ES-I3 (cell line): ENCODE results near the gene EMILIN3.

Experiments
- H3K36me3 ChIP-seq: 2 replicates; pipeline ENCODE4 v1.6.1; 2013; ENCODE audit warnings: mild to moderate bottlenecking, low read length, control low read depth, moderate library complexity; ENCODE audit not compliant: insufficient read depth
- H3K4me1 ChIP-seq: 2 replicates; pipeline ENCODE4 v1.6.1; 2013; ENCODE audit warnings: mild to moderate bottlenecking, control low read depth, low read length; ENCODE audit not compliant: insufficient read depth
- H3K9ac ChIP-seq: 2 replicates; pipeline ENCODE4 v1.6.1; 2013; ENCODE audit warnings: low read depth, mild to moderate bottlenecking, low read length, moderate library complexity
- H3K9me3 ChIP-seq: 2 replicates; pipeline ENCODE4 v1.6.1; 2013; ENCODE audit warnings: mild to moderate bottlenecking, low read length, moderate library complexity; ENCODE audit not compliant: control insufficient read depth, insufficient read depth

Gene EMILIN3

DNA sequence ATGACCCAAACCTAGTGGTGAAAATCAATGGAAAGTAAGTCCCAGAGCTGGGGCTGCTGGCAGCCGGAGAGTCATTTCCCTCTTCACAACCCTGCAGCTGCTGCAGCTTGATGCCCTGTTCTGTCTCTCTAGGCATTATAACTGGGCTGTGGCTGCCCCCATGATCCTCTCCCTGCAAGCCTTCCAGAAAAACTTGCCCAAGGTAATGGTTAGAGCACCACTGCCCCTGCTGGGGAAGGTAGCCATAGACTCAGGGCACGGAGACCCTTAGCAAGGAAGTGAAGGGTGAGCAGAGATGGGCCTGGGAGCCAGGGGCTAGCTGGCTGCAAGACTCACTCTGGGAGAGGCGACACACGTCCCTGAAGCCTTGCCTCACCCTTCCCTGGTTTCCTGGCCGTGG is 14.0 kb downstream of the EMILIN3 start:
- H3K36me3 ChIP-seq = no peaks in the 10 kb centered on the region
- no peaks in the 10 kb centered on the region for H3K4me1 ChIP-seq
- H3K9me3 ChIP-seq = no peaks in the 10 kb centered on the region
- no peak overlapping the region for H3K9ac ChIP-seq

DNA sequence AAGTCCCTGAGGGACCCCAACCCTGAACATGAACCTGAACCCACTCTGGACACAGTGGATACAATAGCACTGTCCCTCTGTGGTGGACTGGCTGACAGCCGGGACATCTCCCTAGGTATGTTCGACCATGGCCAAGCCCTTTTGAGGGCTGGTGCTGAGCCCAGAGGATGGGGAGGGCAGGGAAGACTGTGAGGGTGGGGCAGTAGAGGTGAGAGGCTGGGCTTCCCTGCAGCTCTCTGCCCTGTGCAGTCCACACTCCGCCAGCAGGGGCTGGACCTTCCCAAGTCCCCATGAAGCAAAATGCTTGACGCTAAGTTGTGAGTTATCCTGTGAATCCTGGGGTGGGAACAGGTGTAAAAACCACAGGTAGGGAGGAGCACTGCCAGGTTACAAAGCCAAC is 14.5 kb downstream of the EMILIN3 start:
- 0 out of 2 replicates have a peak, but pooled peaks cover 3% of the 10 kb centered on the region for H3K4me1 ChIP-seq
- H3K9ac ChIP-seq = no peak overlapping the region
- H3K36me3 ChIP-seq = no peaks in the 10 kb centered on the region
- no peaks in the 10 kb centered on the region for H3K9me3 ChIP-seq

DNA sequence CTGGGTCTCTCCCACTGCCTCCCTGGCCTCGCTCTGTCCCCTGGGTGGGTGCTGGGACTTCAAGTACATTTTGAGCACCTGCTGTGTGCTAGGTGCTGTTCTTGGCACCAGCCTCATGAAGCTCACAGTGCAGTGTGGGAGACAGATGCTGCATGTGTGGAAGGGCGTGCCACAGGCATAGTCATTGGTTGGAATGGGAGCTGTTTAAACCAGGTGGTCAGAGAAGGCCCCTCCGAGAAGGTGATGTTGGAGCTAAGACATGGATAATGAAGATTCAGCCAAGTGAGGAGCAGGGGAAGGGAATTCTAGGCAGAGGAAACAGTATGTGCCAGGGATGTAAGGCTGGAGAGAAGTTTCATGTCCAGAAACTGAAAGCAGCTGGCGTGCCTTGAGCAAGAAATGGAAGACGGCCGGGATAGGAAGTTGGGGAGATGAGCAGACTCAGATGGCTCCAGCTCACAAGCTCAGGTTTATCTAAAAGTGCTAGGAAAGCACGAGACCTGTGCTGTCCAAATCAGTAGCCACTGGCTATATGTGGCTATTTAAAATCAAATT is 16.1 kb downstream of the EMILIN3 start:
- Histone ChIP-seq H3K9ac (no peak overlapping the region), H3K36me3 (no peaks in the 10 kb centered on the region), H3K9me3 (no peaks in the 10 kb centered on the region), H3K4me1 (0 out of 2 replicates have a peak, but pooled peaks cover 3% of the 10 kb centered on the region)

DNA sequence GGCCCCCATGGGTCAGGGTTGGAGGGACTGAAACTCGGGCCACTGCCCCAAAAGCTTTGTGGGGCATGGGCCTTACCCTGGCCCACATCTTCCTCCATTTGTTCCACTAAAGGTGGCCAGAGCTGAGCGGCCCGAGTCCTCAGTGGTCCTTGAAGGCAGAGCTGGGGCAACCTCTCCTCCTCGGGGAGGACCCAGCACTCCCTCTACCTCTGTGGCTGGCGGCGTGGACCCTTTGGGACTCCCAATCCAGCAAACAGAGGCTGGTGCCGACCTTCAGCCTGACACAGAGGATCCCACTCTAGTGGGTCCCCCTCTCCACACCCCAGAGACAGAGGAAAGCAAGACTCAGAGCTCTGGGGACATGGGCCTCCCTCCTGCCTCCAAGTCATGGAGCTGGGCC is 16.7 kb downstream of the EMILIN3 start:
- no peaks in the 10 kb centered on the region for H3K36me3 ChIP-seq

DNA sequence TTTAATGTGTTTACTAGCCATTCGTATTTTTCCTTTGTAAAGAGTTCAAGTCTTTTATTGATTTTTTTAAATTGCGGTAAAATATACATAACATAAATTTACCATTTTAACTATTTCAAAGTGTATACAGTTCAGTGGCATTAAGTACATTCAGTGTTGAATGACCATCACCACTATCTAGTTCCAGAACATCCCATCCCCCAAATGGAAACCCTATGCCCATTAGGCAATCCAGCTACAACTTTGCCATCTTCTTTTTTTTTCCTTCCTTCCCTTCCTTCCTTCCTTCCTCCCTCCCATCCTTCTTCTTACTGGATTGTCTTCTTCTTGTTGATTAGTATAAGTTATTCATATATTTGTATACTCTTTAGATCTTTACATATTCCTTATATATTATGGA is 17.4 kb downstream of the EMILIN3 start:
- Histone ChIP-seq H3K9ac (no peak overlapping the region), H3K4me1 (0 out of 2 replicates have a peak, but pooled peaks cover 3% of the 10 kb centered on the region), H3K36me3 (no peaks in the 10 kb centered on the region), H3K9me3 (no peaks in the 10 kb centered on the region)

More for the DNA sequence above, 16.7 kb downstream of the EMILIN3 start:
- H3K9me3 ChIP-seq = no peaks in the 10 kb centered on the region
- H3K9ac ChIP-seq = no peak overlapping the region
- 0 out of 2 replicates have a peak, but pooled peaks cover 3% of the 10 kb centered on the region for H3K4me1 ChIP-seq

DNA sequence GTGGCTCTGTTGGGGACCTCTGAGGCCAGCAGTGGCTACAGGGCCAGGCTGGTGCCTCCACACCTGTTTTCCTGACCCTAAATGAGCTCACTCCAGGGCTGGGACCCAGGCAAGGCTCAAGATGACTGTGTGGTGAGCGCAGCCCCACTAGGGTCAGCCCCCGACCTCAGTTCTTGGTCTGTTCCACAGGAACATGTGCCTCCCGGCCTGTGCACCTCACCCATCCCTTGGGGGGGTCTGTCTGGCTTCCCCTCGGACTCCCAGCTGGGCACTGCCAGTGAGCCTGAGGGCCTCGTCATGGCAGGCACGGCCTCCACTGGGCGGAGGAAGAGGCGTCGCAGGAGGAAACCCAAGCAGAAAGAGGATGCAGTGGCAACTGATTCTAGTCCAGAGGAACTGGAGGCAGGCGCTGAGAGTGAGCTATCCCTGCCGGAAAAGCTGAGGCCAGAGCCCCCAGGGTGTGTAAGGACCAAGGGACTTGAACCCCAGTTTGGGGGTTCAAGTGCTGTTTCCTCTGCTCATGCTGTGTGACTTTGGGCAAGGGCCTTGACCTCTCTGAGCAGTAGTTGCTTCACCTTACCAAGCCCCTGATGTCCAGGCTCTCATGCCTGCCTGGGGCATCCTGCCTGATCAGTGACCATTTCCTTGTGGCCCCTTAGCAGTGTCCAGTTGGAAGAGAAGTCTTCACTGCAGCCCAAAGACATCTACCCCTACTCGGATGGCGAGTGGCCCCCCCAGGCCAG is 18.0 kb downstream of the EMILIN3 start:
- Histone ChIP-seq H3K9me3 (no peaks in the 10 kb centered on the region), H3K4me1 (0 out of 2 replicates have a peak, but pooled peaks cover 3% of the 10 kb centered on the region), H3K9ac (no peak overlapping the region), H3K36me3 (no peaks in the 10 kb centered on the region)

DNA sequence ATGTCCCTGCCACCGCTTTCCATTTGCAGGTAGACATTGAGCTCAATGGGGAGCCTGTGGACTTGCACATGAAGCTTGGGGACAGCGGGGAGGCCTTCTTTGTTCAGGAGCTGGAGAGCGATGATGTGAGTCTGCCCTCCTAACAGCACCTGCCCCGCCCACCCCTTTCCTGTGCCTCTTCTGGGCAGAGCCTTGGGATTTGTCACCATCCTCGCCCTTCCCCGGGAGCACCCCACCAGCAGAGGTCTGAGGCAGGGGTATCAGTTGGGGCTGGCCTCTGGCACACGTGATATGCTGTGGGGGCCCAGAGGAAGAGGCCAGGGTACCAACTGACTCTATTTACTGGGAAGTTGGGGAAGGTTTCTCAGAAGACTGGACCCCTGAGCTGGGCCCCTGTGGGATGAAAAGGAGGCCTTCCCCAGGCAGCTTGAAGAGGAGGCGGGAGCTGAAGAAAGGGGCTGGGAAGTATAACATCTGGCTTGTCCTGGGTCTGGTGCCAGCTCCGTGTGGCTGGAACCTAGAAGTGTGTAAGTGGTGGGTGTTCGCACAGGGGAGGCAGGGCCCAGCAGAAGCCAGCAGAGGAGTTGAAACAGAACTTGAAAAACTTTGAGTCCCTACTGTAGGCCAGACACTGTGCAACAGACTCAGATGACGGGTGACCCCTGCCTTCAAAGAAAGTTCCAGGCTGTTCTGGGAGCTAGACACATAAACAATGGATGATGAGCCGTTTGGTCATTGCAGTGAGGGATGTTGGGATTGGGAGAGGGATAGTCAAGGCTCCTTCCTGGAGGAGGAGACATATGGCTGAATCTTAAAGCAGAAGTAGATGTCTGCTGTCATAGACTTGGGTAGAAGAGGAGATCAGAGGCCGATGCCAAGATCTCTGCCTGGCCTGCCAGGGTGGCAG is 18.8 kb downstream of the EMILIN3 start:
- H3K9me3 ChIP-seq = no peaks in the 10 kb centered on the region
- H3K36me3 ChIP-seq = no peaks in the 10 kb centered on the region
- H3K4me1 ChIP-seq = 0 out of 2 replicates have a peak, but pooled peaks cover 3% of the 10 kb centered on the region
- no peak overlapping the region for H3K9ac ChIP-seq

DNA sequence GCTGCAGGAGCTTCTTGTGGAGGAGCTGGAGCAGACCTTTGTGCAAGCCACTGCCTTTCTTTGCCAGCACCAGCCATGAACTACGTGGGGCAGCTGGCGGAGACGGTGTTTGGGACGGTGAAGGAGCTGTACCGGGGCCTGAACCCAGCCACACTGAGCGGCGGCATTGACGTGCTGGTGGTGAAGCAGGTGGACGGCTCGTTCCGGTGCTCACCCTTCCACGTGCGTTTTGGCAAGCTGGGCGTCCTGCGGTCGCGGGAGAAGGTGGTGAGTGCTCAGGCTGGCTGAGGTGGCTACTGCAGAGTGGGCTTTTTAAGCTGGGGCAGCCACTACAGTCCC is 20.9 kb downstream of the EMILIN3 start:
- H3K9me3 ChIP-seq = no peaks in the 10 kb centered on the region
- peaks cover 3% of the 10 kb centered on the region; the same call in 1 of the 2 replicates for H3K4me1 ChIP-seq
- no peaks in the 10 kb centered on the region for H3K36me3 ChIP-seq
- no peak overlapping the region for H3K9ac ChIP-seq

DNA sequence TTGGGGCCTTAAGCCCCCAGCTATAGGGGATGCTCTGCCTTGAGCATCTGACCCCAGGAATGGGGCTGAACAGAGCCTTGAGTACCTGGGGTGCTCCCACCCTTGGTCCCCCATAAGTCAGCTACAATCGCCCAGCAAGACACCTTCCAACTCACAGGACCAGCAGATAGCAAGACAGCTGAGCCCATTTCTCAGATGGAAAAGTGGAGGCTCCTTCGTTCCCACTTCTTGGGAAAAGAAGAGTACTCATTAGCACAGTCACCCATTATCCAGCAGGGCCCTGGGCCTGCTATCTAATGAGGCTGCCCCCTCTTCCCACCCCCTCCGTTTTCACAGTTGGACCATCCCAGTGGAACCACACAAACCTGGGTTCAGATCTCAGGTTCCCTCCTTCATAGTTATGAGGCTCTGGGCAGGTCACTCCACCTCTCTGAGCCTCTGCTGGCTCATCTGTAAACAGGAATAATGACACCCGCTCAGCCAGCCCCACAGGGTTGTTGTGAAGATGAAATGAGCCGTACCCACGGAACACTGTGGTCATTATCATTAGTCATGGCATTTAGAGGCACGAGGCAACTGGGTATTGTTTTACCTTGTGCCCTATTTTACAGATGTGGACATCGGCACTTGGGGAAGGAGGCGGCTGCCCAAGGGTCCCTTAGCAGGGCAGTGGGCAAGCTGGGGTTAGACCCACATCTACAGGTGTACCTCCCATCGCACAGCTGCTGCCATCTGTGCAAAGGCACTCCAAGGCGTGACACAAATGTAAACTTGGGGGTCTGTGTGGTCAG is 21.5 kb downstream of the EMILIN3 start:
- Histone ChIP-seq H3K9ac (no peak overlapping the region), H3K4me1 (peaks cover 3% of the 10 kb centered on the region; the same call in 1 of the 2 replicates), H3K9me3 (no peaks in the 10 kb centered on the region), H3K36me3 (no peaks in the 10 kb centered on the region)

DNA sequence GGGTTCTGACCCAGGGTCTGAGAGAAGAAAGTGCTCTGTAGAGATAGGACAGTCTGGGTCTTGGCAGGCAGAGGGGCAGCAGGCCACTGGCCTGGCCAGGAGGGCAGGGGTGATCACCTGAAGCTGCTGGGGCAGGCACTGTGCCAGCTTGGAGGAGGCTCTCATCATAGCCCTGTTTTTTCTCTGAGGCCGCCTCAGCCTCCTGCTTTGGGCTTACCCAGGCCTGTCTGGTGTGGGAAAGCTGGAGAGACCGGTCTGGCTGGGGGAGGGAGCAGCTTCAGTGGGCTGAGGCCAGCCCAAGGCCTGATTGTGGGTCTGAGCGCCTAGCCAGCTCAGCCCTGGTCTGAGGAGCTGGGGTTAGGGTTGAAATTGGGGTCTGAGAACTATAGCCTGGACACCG is 22.1 kb downstream of the EMILIN3 start:
- Histone ChIP-seq H3K4me1 (peaks cover 6% of the 10 kb centered on the region; the same call in 1 of the 2 replicates), H3K36me3 (no peaks in the 10 kb centered on the region), H3K9ac (no peak overlapping the region), H3K9me3 (no peaks in the 10 kb centered on the region)

DNA sequence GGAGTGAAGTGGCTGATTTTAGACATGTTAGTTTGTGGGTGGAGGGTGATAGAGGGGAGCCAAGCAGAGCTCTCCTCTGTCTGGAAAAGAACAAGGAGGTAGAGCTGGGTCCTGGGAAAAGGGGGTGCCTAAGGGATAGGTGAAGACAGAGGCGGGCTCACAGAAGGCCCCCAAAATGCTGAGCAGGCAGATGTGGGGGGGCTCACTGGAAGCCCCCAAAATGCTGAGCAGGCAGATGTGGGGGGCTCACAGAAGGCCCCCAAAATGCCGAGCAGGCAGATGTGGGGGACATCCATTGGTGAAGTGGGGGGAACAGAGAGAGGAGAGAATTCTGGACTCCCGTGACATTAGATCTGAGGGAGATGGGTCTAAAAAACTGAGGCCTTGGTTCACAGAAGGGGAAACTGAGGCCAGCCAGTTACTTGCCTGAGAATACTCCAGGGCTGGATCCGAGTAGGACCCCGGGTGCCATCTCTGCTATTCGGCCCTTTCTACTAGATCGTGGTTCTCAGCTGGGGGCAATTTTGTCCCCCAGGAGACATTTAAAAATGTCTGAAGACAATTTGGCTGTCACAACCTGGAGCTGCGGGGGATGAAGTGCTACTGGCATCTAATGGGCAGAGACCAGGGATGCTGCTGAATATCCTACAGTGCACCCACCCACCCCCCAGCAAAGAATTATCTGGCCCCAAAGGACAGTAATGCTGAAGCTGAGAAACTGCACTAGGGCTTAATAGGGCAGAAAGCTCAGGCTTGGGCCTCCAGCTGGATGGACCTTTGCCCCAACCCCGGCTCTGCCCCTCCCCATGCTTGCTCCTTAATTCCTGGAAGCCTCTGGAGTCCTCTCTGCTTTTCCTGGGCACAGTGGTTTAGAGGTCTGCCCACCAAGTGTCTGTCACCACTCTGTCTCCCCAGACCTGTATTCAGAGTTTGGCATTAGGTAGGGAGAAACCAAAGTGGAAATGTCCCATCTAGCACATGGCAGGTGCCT is 23.8 kb downstream of the EMILIN3 start:
- H3K9me3 ChIP-seq = no peaks in the 10 kb centered on the region
- H3K4me1 ChIP-seq = peaks cover 7% of the 10 kb centered on the region; the same call in 1 of the 2 replicates
- no peak overlapping the region for H3K9ac ChIP-seq
- H3K36me3 ChIP-seq = no peaks in the 10 kb centered on the region

DNA sequence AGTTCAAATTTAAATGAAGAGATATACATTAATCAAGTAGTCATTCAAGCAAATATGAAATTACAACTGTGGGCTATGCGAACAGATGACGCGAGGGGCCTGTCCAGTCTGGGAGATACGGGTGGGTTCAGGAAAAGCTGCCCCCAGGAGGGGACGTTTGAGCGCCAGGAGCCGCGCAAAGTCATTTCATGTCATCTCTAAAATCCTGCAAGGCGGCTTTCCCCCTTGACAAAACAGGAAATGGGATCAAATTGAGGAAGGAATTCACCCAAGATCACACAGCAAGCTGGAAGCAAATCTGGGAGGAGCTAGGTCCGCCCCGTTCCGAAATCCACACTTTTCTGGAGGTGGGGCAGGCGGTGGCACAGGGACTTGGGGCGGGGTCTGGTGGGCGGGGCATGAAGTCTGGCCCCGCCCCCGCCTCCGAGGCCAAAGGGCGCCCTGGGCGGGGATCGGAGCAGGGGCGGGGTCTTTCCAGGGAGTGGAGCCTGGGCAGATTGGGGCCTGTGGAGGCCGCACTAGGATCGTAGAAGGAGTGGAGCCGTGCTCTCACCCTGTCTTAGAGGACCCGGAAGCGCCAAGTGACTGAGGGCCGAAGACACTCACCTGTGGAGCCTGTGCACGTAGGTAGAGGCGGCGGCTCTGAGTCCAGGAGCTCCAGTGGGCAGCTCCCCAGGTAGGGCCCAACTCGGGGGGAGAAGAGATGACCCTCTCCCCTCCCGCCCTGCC is 26.1 kb downstream of the EMILIN3 start, which contains the start of gene LPIN3:
LPIN3 (plus strand) TSS at position 495 of the 729 bp plus-strand sequence. CDS start 4,983 bp downstream, outside the sequence.
- Histone ChIP-seq H3K4me1 (peaks cover 4% of the 10 kb centered on the region; the same call in 1 of the 2 replicates), H3K9ac (peak within 1 kb of the TSS; percentile 53; the same call in 1 of the 2 replicates), H3K36me3 (no peaks in the 10 kb centered on the region), H3K9me3 (no peaks in the 10 kb centered on the region)
